ENCODE results near the gene KLF4.

The KLF4 gene

GRCh38 chr9:107460153-107461023 is 29.2 kb downstream of the KLF4 start:
- in situ Hi-C loops (cut with MboI; ENCODE audit: low sequenced_read_pairs) = loop anchor here (25.0 kb wide), 1 partner anchor 1302 kb away; no protein-coding TSS in a partner anchor

- in situ Hi-C loops (cut with MboI; ENCODE audit: low sequenced_read_pairs) = loop anchor here (25.0 kb wide), 1 partner anchor 1307 kb away; no protein-coding TSS in a partner anchor
Measured at GRCh38 chr9:107455425-107456135, 34.0 kb downstream of the KLF4 start.

DNA sequence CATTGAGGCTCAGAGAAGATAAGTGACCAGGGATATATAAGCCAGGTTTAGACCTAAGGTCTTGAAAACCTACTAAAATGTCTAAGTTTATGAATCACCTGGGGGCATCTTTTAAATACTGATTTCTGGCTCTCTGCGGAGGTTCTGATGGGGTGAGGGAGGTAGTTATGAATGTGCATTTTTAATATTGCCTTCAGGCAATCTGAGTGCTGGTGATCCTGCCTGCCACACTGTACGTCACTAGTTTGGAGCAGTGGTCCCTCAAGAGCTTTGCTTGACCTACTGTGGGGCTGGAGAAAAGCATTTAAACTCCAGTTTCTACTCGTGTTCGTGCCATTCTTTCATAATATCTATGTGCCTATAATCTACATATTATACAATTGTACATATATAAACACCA is 36.1 kb downstream of the KLF4 start:
- in situ Hi-C loops (cut with MboI; ENCODE audit: low sequenced_read_pairs) = loop anchor here (25.0 kb wide), 1 partner anchor 1309 kb away; no protein-coding TSS in a partner anchor

DNA sequence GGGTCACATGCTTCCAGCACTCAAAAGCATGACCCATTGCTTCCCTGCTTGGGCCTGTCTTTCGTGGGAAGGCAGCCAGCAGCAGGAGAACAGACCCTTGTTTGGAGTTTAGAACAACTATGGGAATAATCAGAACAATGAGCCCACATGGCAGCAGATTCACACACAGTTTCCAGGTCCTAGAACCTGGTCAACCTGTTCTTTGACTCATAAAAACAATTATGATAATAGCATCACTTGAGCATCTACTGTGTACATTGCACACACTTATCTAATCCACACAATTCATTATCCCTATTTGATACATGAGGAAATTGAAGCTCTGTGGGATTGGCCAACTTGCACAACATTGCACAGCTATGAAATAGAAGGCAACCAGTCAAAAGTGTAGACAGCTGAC is 41.7 kb downstream of the KLF4 start:
- in situ Hi-C loops (cut with MboI; ENCODE audit: low sequenced_read_pairs) = no loop called here

DNA sequence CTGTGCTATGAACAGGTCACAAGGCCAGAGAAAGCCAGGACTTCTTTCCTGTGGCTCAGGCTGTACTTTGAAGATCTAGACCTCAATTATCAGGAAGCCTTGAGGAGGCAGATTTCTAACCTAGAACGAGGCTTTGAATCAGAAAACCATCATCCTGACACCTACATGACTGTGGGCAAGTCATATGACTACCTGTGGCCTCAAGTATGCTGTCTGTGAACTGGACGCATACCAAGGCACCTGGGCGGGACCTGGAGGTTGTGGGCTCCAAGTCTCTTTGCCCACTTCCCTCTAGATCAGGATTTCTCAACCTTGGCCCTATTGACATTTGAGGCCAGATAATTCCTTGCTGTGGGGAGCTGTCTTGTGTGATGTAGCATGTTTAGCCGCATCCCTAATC is 42.5 kb downstream of the KLF4 start:
- in situ Hi-C loops (cut with MboI; ENCODE audit: low sequenced_read_pairs) = no loop called here

DNA sequence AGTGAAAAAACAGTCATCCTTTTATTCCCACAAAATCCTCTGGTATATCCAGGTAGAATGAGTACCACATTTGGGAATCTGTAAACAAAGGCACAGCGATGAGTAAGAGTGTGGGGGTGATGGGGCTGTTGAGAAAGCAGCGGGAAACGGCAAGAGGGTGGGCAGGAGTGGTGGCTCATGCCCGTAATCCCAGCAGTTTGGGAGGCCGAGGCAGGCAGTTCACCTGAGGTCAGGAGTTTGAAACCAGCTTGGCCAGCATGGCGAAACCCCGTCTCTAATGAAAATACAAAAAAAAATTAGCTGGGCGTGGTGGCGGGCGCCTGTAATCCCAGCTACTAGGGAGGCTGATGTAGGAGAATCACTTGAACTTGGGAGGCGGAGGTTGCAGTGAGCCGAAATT is 43.1 kb downstream of the KLF4 start:
- in situ Hi-C loops (cut with MboI; ENCODE audit: low sequenced_read_pairs) = no loop called here

DNA sequence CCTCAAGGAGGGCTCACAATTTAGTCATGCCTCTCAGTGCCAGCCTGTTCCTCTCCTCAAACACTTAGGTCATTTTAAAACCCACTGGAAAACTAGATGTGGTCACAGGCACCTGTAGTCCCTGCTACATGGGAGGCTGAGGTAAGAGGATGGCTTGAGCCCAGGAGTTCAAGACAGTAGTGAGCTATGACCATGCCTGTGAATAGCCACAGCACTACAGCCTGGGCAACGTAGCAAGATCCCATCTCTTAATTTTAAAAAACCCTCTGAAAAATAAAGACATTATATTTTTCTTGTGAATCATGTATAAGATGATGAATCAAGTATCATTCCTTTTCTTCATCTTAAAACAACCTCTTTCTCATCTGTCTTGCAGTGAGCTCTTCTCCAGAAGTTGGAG is 45.8 kb downstream of the KLF4 start:
- in situ Hi-C loops (cut with MboI; ENCODE audit: low sequenced_read_pairs) = no loop called here

DNA sequence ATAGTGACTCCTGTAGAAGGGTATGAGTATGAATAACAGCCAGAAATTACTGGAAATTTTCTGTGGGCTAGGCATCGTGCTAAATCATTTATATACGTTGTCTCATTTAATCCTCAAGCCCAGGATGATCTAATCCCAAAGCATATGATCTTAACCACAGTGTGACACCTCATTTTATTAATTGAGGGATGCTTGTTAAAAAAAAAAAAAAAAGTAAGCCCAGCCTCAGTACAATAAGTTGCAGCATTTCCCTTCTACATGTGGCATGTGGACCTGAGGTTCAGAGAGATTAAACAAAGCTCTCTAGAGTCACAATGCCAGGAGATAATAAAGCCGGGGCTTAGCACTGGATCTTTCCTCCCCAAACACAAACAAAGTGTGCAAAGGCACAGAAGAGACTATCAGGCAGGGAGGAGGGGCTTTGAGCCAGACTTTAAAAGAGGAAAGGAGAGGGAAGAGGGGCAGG is 49.5 kb downstream of the KLF4 start:
- in situ Hi-C loops (cut with MboI; ENCODE audit: low sequenced_read_pairs) = no loop called here

GRCh38 chr9:107438211-107439031 is 51.1 kb downstream of the KLF4 start:
- in situ Hi-C loops (cut with MboI; ENCODE audit: low sequenced_read_pairs) = no loop called here

- in situ Hi-C loops (cut with MboI; ENCODE audit: low sequenced_read_pairs) = no loop called here
Measured at GRCh38 chr9:107437716-107438115, 51.9 kb downstream of the KLF4 start.

DNA sequence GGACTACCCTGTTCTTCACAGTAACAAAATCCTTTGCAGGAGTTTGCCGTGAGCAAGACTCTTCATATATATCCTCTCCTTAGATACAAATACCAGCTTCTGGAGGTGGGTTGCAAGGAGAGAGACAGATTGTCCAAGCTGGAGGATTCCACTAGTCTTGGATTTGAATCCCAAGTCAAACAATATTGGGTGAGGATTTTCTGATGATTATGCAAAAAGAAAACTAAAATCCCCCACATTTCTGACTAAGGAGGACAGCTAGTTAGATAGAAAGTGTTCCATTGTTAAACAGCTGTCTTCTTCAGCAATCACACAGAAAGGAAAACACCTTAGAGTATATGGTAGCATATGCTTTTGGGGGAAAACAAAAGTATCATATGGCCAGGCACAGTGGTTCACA is 54.2 kb downstream of the KLF4 start:
- in situ Hi-C loops (cut with MboI; ENCODE audit: low sequenced_read_pairs) = no loop called here
